T-helper 17 cell (primary cell): ENCODE results near the gene PDE6G. TPM values are rescaled to one million over a fixed set of nuclear protein-coding genes. Genes with fewer than 3 reads are reported as not detected.
A peak's percentile ranks its signal among the peaks of the same experiment; 100 is the strongest.

Experiments used
- ATAC-seq: fragments of 150-1000 bp; cut with Tn5 transposase; 2 replicates; pipeline ENCODE4 v1.10.0; 2021; ENCODE audit warnings: mild to moderate bottlenecking, moderate library complexity
- DNase-seq, 3 donors: peaks; one replicate each; pipeline versions ENCODE4 v3.0.0 to v3.0.0-alpha.2; 2020 to 2021
- H3K9me3 ChIP-seq: one replicate; pipeline ENCODE4 v1.7.0; 2013; ENCODE audit warnings: low read length, mild to moderate bottlenecking; ENCODE audit not compliant: control insufficient read depth, poor library complexity, severe bottlenecking
- H3K27ac Mint-ChIP-seq: one replicate; pipeline ENCODE4 v1.8.0; 2022; ENCODE audit warnings: mild to moderate bottlenecking, moderate library complexity, mixed read lengths
- H3K27me3 Mint-ChIP-seq: one replicate; pipeline ENCODE4 v1.8.0; 2022; ENCODE audit warnings: mixed read lengths
- H3K36me3 Mint-ChIP-seq: one replicate; pipeline ENCODE4 v1.8.0; 2022; ENCODE audit warnings: low read depth, mixed read lengths
- H3K4me1 Mint-ChIP-seq: one replicate; pipeline ENCODE4 v1.8.0; 2022; ENCODE audit warnings: mild to moderate bottlenecking, mixed read lengths
- H3K4me3 Mint-ChIP-seq: one replicate; pipeline ENCODE4 v1.8.0; 2022; ENCODE audit warnings: mild to moderate bottlenecking, moderate library complexity, mixed read lengths
- total RNA-seq, 4 donors: library from RNA in 2 of 4; stranded (reverse) in 2 of 4; gene quantifications; one replicate each; pipeline ENCODE4 v1.2.3 and lab custom pipeline; 2022 to 2026

PDE6G gene
- 1 to 10 TPM in 1 of 2 donors, under 1 TPM in 1; 0.50 to 2.2 TPM for total RNA-seq
- 0.23 to 1.0 reads per million in 2 donors for total RNA-seq (lab: John Stamatoyannopoulos, UW)

GRCh38 chr17:81656118-81656743 lies at the start of gene PDE6G:
Gene PDE6G (minus strand): TSS chr17:81656542. CDS start chr17:81653305, 3,237 bp downstream.
- no peak within 1 kb of the TSS for H3K4me3 Mint-ChIP-seq
- H3K27ac Mint-ChIP-seq, result no peak within 1 kb of the TSS
- no peaks in the 10 kb centered on the region for H3K9me3 ChIP-seq
- DNase-seq (no peak), ATAC-seq (no peak)
- peaks cover 15% of the 10 kb centered on the region for H3K4me1 Mint-ChIP-seq
- peaks cover 2% of the 10 kb centered on the region for H3K36me3 Mint-ChIP-seq
- H3K27me3 Mint-ChIP-seq, result peaks cover 12% of the 10 kb centered on the region

GRCh38 chr17:81705518-81706231 lies 49.3 kb upstream of the PDE6G start:
- H3K36me3 Mint-ChIP-seq, result peaks cover 2% of the 10 kb centered on the region
- no peaks in the 10 kb centered on the region for H3K27me3 Mint-ChIP-seq
- peaks cover 16% of the 10 kb centered on the region for H3K4me1 Mint-ChIP-seq
- no peak overlapping the region for H3K27ac Mint-ChIP-seq
- H3K9me3 ChIP-seq, result no peaks in the 10 kb centered on the region
- no peak for DNase-seq
- ATAC-seq, result no peak
- no peak overlapping the region for H3K4me3 Mint-ChIP-seq

- no peaks in the 10 kb centered on the region for H3K9me3 ChIP-seq
- ATAC-seq (peak; percentile 29), DNase-seq (no peak)
- peak overlapping the region; percentile 83 for H3K4me3 Mint-ChIP-seq
- H3K27me3 Mint-ChIP-seq, result no peaks in the 10 kb centered on the region
- peaks cover 2% of the 10 kb centered on the region for H3K36me3 Mint-ChIP-seq
- peak overlapping the region; percentile 91 for H3K27ac Mint-ChIP-seq
- H3K4me1 Mint-ChIP-seq, result peaks cover 16% of the 10 kb centered on the region
Observed at GRCh38 chr17:81703747-81704654, 47.7 kb upstream of the PDE6G start.

- Mint-ChIP-seq H3K27ac (peak within 1 kb of the TSS; percentile 91), H3K4me3 (peak within 1 kb of the TSS; percentile 90), H3K36me3 (peaks cover 2% of the 10 kb centered on the region), H3K27me3 (no peaks in the 10 kb centered on the region), H3K4me1 (peaks cover 16% of the 10 kb centered on the region)
- H3K9me3 ChIP-seq, result no peaks in the 10 kb centered on the region
- ATAC-seq (peak; percentile 93), DNase-seq (peak; percentile 77 to 80 (median 78))
Observed at GRCh38 chr17:81702934-81703746, 46.8 kb upstream of the PDE6G start, which contains the start of gene MRPL12. Gene MRPL12 (plus strand): TSS chr17:81703367. CDS start chr17:81703502, 135 bp downstream.

GRCh38 chr17:81701288-81702071 lies 45.1 kb upstream of the PDE6G start:
- peaks cover 18% of the 10 kb centered on the region for H3K4me1 Mint-ChIP-seq
- no peak for DNase-seq
- no peaks in the 10 kb centered on the region for H3K27me3 Mint-ChIP-seq
- H3K9me3 ChIP-seq, result no peaks in the 10 kb centered on the region
- peak overlapping the region; percentile 39 for H3K4me3 Mint-ChIP-seq
- peaks cover 2% of the 10 kb centered on the region for H3K36me3 Mint-ChIP-seq
- peak overlapping the region; percentile 91 for H3K27ac Mint-ChIP-seq
- no peak for ATAC-seq

GRCh38 chr17:81700353-81701287 lies 44.3 kb upstream of the PDE6G start:
- H3K36me3 Mint-ChIP-seq, result no peaks in the 10 kb centered on the region
- no peaks in the 10 kb centered on the region for H3K9me3 ChIP-seq
- H3K4me1 Mint-ChIP-seq, result peaks cover 15% of the 10 kb centered on the region
- no peaks in the 10 kb centered on the region for H3K27me3 Mint-ChIP-seq
- H3K27ac Mint-ChIP-seq, result peak overlapping the region; percentile 9
- H3K4me3 Mint-ChIP-seq, result peak overlapping the region; percentile 39
- ATAC-seq, result no peak
- DNase-seq, result no peak

GRCh38 chr17:81697261-81698044 lies 41.1 kb upstream of the PDE6G start:
- Mint-ChIP-seq H3K27me3 (no peaks in the 10 kb centered on the region), H3K36me3 (no peaks in the 10 kb centered on the region), H3K4me1 (peaks cover 10% of the 10 kb centered on the region), H3K27ac (peak overlapping the region; percentile 34), H3K4me3 (no peak overlapping the region)
- H3K9me3 ChIP-seq, result no peaks in the 10 kb centered on the region
- DNase-seq (no peak), ATAC-seq (no peak)

GRCh38 chr17:81696218-81696941 lies 40.0 kb upstream of the PDE6G start:
- DNase-seq, result no peak
- H3K36me3 Mint-ChIP-seq, result no peaks in the 10 kb centered on the region
- H3K4me3 Mint-ChIP-seq, result no peak overlapping the region
- no peaks in the 10 kb centered on the region for H3K27me3 Mint-ChIP-seq
- no peaks in the 10 kb centered on the region for H3K9me3 ChIP-seq
- H3K4me1 Mint-ChIP-seq, result peaks cover 2% of the 10 kb centered on the region
- ATAC-seq, result no peak
- H3K27ac Mint-ChIP-seq, result no peak overlapping the region

- ATAC-seq, result no peak
- Mint-ChIP-seq H3K4me1 (peaks cover 2% of the 10 kb centered on the region), H3K36me3 (no peaks in the 10 kb centered on the region), H3K4me3 (no peak overlapping the region), H3K27ac (no peak overlapping the region), H3K27me3 (no peaks in the 10 kb centered on the region)
- no peak for DNase-seq
- no peaks in the 10 kb centered on the region for H3K9me3 ChIP-seq
Observed at GRCh38 chr17:81695801-81696200, 39.5 kb upstream of the PDE6G start.

GRCh38 chr17:81695211-81695610 lies 38.9 kb upstream of the PDE6G start:
- Mint-ChIP-seq H3K36me3 (no peaks in the 10 kb centered on the region), H3K27me3 (no peaks in the 10 kb centered on the region), H3K27ac (no peak overlapping the region), H3K4me1 (peaks cover 2% of the 10 kb centered on the region), H3K4me3 (no peak overlapping the region)
- DNase-seq (no peak), ATAC-seq (no peak)
- H3K9me3 ChIP-seq, result no peaks in the 10 kb centered on the region
